ENCODE data around the gene GADD45GIP1.
"Not testable (repeated sequence)": the region's sequence is repeated elsewhere in the genome, so short reads cannot be mapped to it uniquely, and the experiment has no call there.

GADD45GIP1 gene

GRCh38 chr19:12930002-12930645, 26.9 kb downstream of the GADD45GIP1 start:
- Histone ChIP-seq H3K36me3 (ENCODE audit: control insufficient read depth, insufficient read depth, low read length) (peaks cover 34% of the 10 kb centered on the region), H3K4me1 (ENCODE audit: control insufficient read depth, insufficient read depth, low read length) (peaks cover 8% of the 10 kb centered on the region), H3K27ac (ENCODE audit: low read depth, low read length) (no peak overlapping the region), H3K27me3 (ENCODE audit: control insufficient read depth, insufficient read depth, low read length) (no peaks in the 10 kb centered on the region), H3K9ac (ENCODE audit: low read length) (no peak overlapping the region), H3K4me3 (ENCODE audit: low read length) (no peak overlapping the region)

DNA sequence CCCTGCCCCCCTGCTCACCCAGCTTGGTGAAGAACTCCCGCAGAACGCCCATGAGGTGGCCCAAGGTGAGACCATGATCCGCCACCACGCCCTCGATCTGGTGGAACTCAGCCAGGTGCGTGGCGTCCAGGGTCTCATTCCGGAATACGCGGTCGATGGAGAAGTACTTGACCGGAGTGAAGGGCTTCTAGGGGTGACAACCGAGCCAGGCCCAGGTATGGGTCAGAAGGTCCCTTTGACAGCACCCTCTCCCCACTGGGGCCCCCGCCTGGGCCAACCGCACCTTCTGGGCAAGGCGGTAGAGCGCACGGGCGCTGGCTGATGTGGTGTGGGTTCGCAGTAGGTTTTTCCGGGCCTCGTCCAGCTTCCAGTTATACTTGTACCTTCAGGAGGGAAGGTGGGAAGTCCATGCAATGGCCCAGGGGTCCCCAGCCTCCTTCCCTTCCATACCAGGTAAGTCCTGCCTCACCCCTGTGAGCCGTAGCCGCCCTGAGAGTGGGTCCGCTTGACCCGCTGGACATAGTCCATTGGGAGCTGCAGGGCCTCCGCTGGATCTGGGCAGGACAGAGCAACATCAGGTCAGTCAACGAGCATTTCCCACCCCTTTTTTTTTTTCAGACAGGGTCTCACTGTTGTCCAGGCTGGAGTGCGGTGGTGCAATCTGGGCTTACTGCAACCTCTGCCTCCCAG, 32.3 kb downstream of the GADD45GIP1 start:
- Histone ChIP-seq H3K4me1 (ENCODE audit: control insufficient read depth, insufficient read depth, low read length) (no peaks in the 10 kb centered on the region), H3K36me3 (ENCODE audit: control insufficient read depth, insufficient read depth, low read length) (peaks cover 53% of the 10 kb centered on the region), H3K9ac (ENCODE audit: low read length) (no peak overlapping the region)

GRCh38 chr19:12922959-12923358, 34.1 kb downstream of the GADD45GIP1 start:
- Histone ChIP-seq H3K36me3 (ENCODE audit: control insufficient read depth, insufficient read depth, low read length) (peaks cover 38% of the 10 kb centered on the region), H3K27ac (ENCODE audit: low read depth, low read length) (no peak overlapping the region), H3K9ac (ENCODE audit: low read length) (no peak overlapping the region), H3K4me1 (ENCODE audit: control insufficient read depth, insufficient read depth, low read length) (no peaks in the 10 kb centered on the region), H3K27me3 (ENCODE audit: control insufficient read depth, insufficient read depth, low read length) (no peaks in the 10 kb centered on the region), H3K4me3 (ENCODE audit: low read length) (no peak overlapping the region)

More for the DNA sequence above, 32.3 kb downstream of the GADD45GIP1 start:
- H3K27ac ChIP-seq (ENCODE audit: low read depth, low read length) = no peak overlapping the region
- H3K4me3 ChIP-seq (ENCODE audit: low read length) = no peak overlapping the region
- no peaks in the 10 kb centered on the region for H3K27me3 ChIP-seq (ENCODE audit: control insufficient read depth, insufficient read depth, low read length)

- H3K4me3 ChIP-seq (ENCODE audit: low read length) = no peak overlapping the region
- H3K9ac ChIP-seq (ENCODE audit: low read length) = no peak overlapping the region
- H3K27ac ChIP-seq (ENCODE audit: low read depth, low read length) = no peak overlapping the region
- H3K4me1 ChIP-seq (ENCODE audit: control insufficient read depth, insufficient read depth, low read length) = no peaks in the 10 kb centered on the region
- H3K36me3 ChIP-seq (ENCODE audit: control insufficient read depth, insufficient read depth, low read length) = peaks cover 26% of the 10 kb centered on the region
- no peaks in the 10 kb centered on the region for H3K27me3 ChIP-seq (ENCODE audit: control insufficient read depth, insufficient read depth, low read length)
Measured at GRCh38 chr19:12921047-12921446, 36.0 kb downstream of the GADD45GIP1 start.

- no peak overlapping the region for H3K4me3 ChIP-seq (ENCODE audit: low read length)
- no peak overlapping the region for H3K9ac ChIP-seq (ENCODE audit: low read length)
- H3K4me1 ChIP-seq (ENCODE audit: control insufficient read depth, insufficient read depth, low read length) = peaks cover 11% of the 10 kb centered on the region
- H3K27ac ChIP-seq (ENCODE audit: low read depth, low read length) = no peak overlapping the region
- no peaks in the 10 kb centered on the region for H3K27me3 ChIP-seq (ENCODE audit: control insufficient read depth, insufficient read depth, low read length)
- peaks cover 10% of the 10 kb centered on the region for H3K36me3 ChIP-seq (ENCODE audit: control insufficient read depth, insufficient read depth, low read length)
Measured at GRCh38 chr19:12918253-12918652, 38.8 kb downstream of the GADD45GIP1 start.

DNA sequence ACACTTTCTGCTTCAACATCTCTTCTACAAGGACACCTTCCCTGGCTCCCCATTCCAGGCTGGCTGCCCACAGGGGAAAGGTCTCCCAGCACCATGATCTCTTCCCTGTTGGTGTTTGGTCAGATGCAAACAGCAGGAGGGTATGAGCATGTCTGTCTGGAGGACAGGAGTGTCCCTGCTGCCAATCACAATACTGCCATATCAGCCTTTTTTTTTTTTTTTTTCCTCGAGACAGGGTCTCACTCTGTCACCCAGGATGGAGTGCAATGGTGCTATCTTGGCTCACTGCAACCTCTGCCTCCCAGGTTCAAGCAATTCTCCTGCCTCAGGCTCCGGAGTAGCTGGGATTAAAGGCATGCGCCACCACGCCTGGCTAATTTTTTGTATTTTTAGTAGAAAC, 41.2 kb downstream of the GADD45GIP1 start:
- not testable (repeated sequence) for H3K27ac ChIP-seq (ENCODE audit: low read depth, low read length); H3K9ac ChIP-seq (ENCODE audit: low read length); H3K4me3 ChIP-seq (ENCODE audit: low read length); H3K27me3 ChIP-seq (ENCODE audit: control insufficient read depth, insufficient read depth, low read length); H3K36me3 ChIP-seq (ENCODE audit: control insufficient read depth, insufficient read depth, low read length)
- H3K4me1 ChIP-seq (ENCODE audit: control insufficient read depth, insufficient read depth, low read length) = peaks cover 19% of the 10 kb centered on the region

GRCh38 chr19:12913851-12914690, 43.0 kb downstream of the GADD45GIP1 start:
- Histone ChIP-seq H3K27ac (ENCODE audit: low read depth, low read length) (peak overlapping the region; percentile 85), H3K4me1 (ENCODE audit: control insufficient read depth, insufficient read depth, low read length) (peaks cover 19% of the 10 kb centered on the region), H3K36me3 (ENCODE audit: control insufficient read depth, insufficient read depth, low read length) (no peaks in the 10 kb centered on the region), H3K4me3 (ENCODE audit: low read length) (peak overlapping the region; percentile 27), H3K27me3 (ENCODE audit: control insufficient read depth, insufficient read depth, low read length) (no peaks in the 10 kb centered on the region), H3K9ac (ENCODE audit: low read length) (no peak overlapping the region)

DNA sequence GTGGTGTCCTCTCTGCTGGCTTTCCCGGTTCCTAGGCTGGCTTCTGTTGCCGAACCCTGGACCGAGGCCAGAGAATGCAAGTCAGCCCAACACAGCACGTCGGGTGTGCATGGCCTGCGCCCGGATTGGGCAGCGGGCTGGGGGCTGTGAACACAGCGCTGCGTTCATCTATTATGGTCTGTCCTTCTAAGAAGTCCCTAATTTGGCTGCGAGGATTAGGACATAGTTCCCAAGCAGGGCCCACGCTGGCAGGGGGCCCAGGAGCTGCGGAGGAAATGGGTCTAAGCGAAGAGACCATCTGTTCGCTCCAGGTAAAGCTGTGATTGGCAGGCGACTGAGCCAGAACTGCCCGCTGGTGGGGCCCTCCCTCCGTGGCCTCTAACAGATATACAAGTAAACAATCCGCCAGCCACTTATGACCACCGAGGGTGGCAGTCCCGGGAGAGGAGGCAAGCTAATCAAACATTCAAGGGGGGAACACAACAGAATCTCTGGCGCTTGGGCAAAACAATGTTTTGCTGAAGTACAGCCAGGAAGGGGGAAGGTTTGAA, 43.9 kb downstream of the GADD45GIP1 start:
- peak overlapping the region; percentile 85 for H3K27ac ChIP-seq (ENCODE audit: low read depth, low read length)

DNA sequence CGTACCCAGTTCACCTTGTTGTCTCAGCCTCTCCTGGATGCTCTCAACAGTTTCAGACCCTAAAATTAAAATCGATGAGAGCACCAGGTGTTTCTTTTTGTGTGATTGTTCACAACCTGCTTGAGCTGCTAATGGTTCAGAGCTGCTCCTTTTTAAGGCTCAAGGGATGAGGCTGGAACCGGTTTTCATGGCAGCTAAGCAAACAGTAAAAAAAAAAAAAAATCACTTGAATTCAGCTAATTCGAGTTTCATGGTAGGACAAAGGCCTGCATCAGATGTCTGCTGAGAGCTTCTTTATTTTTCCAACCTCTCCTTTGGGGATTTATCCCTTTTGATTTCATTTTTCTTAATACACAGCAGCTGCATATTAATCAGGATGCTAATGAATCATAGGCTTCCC, 44.5 kb downstream of the GADD45GIP1 start:
- Histone ChIP-seq H3K27me3 (ENCODE audit: control insufficient read depth, insufficient read depth, low read length) (no peaks in the 10 kb centered on the region), H3K4me1 (ENCODE audit: control insufficient read depth, insufficient read depth, low read length) (peaks cover 19% of the 10 kb centered on the region), H3K27ac (ENCODE audit: low read depth, low read length) (peak overlapping the region; percentile 85), H3K4me3 (ENCODE audit: low read length) (no peak overlapping the region), H3K36me3 (ENCODE audit: control insufficient read depth, insufficient read depth, low read length) (no peaks in the 10 kb centered on the region), H3K9ac (ENCODE audit: low read length) (no peak overlapping the region)

More for the DNA sequence above, 43.9 kb downstream of the GADD45GIP1 start:
- Histone ChIP-seq H3K36me3 (ENCODE audit: control insufficient read depth, insufficient read depth, low read length) (no peaks in the 10 kb centered on the region), H3K4me1 (ENCODE audit: control insufficient read depth, insufficient read depth, low read length) (peaks cover 19% of the 10 kb centered on the region), H3K9ac (ENCODE audit: low read length) (no peak overlapping the region), H3K4me3 (ENCODE audit: low read length) (no peak overlapping the region), H3K27me3 (ENCODE audit: control insufficient read depth, insufficient read depth, low read length) (no peaks in the 10 kb centered on the region)

GRCh38 chr19:12907166-12907565, 49.9 kb downstream of the GADD45GIP1 start:
- H3K27me3 ChIP-seq (ENCODE audit: control insufficient read depth, insufficient read depth, low read length) = no peaks in the 10 kb centered on the region
- H3K36me3 ChIP-seq (ENCODE audit: control insufficient read depth, insufficient read depth, low read length) = no peaks in the 10 kb centered on the region
- H3K4me1 ChIP-seq (ENCODE audit: control insufficient read depth, insufficient read depth, low read length) = peaks cover under 1% of the 10 kb centered on the region
- H3K27ac ChIP-seq (ENCODE audit: low read depth, low read length) = no peak overlapping the region
- H3K4me3 ChIP-seq (ENCODE audit: low read length) = no peak overlapping the region
- H3K9ac ChIP-seq (ENCODE audit: low read length) = no peak overlapping the region
